Hepatocyte (in vitro differentiated cells): Measurements from ENCODE around the gene HACD2.

Experiments
- EZH2 ChIP-seq: fragments of 200-600 bp; sonication (generic); IDR thresholded peaks from 2 replicates; pipeline ENCODE4 v1.6.1; 2016; ENCODE audit warnings: antibody characterized with exemption, mild to moderate bottlenecking, borderline replicate concordance
- EZH2phosphoT487 ChIP-seq: fragments of 200-600 bp; sonication (generic); IDR thresholded peaks from one replicate; pipeline ENCODE4 v1.6.1; 2018; ENCODE audit warnings: antibody characterized with exemption, mild to moderate bottlenecking, low read depth, moderate library complexity; ENCODE audit not compliant: unreplicated experiment, severe bottlenecking
- TF ChIP-seq, protein P1 (sequence below): fragments of 200-600 bp; sonication (generic); IDR thresholded peaks from 2 replicates; pipeline ENCODE4 v1.5.1; 2016; ENCODE audit warnings: antibody characterized with exemption, mild to moderate bottlenecking; ENCODE audit not compliant: poor library complexity

GRCh38 chr3:123629747-123630047, 44.8 kb upstream of the HACD2 start:
- TF ChIP-seq, protein P1, sequence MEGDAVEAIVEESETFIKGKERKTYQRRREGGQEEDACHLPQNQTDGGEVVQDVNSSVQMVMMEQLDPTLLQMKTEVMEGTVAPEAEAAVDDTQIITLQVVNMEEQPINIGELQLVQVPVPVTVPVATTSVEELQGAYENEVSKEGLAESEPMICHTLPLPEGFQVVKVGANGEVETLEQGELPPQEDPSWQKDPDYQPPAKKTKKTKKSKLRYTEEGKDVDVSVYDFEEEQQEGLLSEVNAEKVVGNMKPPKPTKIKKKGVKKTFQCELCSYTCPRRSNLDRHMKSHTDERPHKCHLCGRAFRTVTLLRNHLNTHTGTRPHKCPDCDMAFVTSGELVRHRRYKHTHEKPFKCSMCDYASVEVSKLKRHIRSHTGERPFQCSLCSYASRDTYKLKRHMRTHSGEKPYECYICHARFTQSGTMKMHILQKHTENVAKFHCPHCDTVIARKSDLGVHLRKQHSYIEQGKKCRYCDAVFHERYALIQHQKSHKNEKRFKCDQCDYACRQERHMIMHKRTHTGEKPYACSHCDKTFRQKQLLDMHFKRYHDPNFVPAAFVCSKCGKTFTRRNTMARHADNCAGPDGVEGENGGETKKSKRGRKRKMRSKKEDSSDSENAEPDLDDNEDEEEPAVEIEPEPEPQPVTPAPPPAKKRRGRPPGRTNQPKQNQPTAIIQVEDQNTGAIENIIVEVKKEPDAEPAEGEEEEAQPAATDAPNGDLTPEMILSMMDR: no peak
- TF ChIP-seq EZH2phosphoT487: no peak
- TF ChIP-seq EZH2: no peak
